H9 (cell line): ENCODE data around the gene EVC. TPM values are rescaled to one million over a fixed set of nuclear protein-coding genes. Genes with fewer than 3 reads are reported as not detected.

Experiments
- DNase-seq: peaks from one replicate; pipeline ENCODE4 v3.0.0-alpha.2; 2017
- H2AFZ ChIP-seq: one replicate; pipeline ENCODE4 v1.6.1; 2013; ENCODE audit warnings: mild to moderate bottlenecking, low read length, control low read depth, moderate library complexity
- H2AK5ac ChIP-seq: 2 replicates; pipeline ENCODE4 v1.6.1; 2013; ENCODE audit warnings: low read length, control low read depth, mixed read lengths; ENCODE audit not compliant: insufficient read length
- H2BK120ac ChIP-seq: one replicate; pipeline ENCODE4 v1.6.1; 2013; ENCODE audit warnings: low read depth, mild to moderate bottlenecking, low read length, control low read depth, inconsistent platforms; ENCODE audit not compliant: poor library complexity, severe bottlenecking
- H2BK12ac ChIP-seq: 2 replicates; pipeline ENCODE4 v1.6.1; 2013; ENCODE audit warnings: low read length, control low read depth, mixed read lengths, low read depth; ENCODE audit not compliant: insufficient read length
- H2BK15ac ChIP-seq: 2 replicates; pipeline ENCODE4 v1.6.1; 2013; ENCODE audit warnings: low read depth, low read length, control low read depth
- H2BK20ac ChIP-seq: one replicate; pipeline ENCODE4 v1.6.1; 2013; ENCODE audit warnings: low read depth, mild to moderate bottlenecking, low read length, control low read depth, inconsistent platforms; ENCODE audit not compliant: poor library complexity, severe bottlenecking
- H2BK5ac ChIP-seq: 2 replicates; pipeline ENCODE4 v1.6.1; 2013; ENCODE audit warnings: low read length, control low read depth, mixed read lengths; ENCODE audit not compliant: insufficient read length
- H3K14ac ChIP-seq: 2 replicates; pipeline ENCODE4 v1.6.1; 2013; ENCODE audit warnings: low read length, control low read depth; ENCODE audit not compliant: insufficient read depth
- H3K18ac ChIP-seq: 2 replicates; pipeline ENCODE4 v1.6.1; 2013; ENCODE audit warnings: low read depth, mild to moderate bottlenecking, mixed read lengths, low read length, control low read depth; ENCODE audit not compliant: insufficient read length
- H3K23ac ChIP-seq: 2 replicates; pipeline ENCODE4 v1.6.1; 2013; ENCODE audit warnings: low read length, control low read depth, mixed read lengths, low read depth; ENCODE audit not compliant: insufficient read length
- H3K23me2 ChIP-seq: 2 replicates; pipeline ENCODE4 v1.6.1; 2013; ENCODE audit warnings: low read depth, mild to moderate bottlenecking, mixed read lengths, low read length, control low read depth; ENCODE audit not compliant: insufficient read length, poor library complexity, severe bottlenecking
- H3K27ac ChIP-seq: 2 replicates; pipeline ENCODE4 v1.5.1; 2013; ENCODE audit warnings: low read length, control low read depth, mixed read lengths, low read depth; ENCODE audit not compliant: insufficient read length
- H3K27me3 ChIP-seq: 2 replicates; pipeline ENCODE4 v1.6.1; 2013; ENCODE audit warnings: low read length, control low read depth, inconsistent platforms; ENCODE audit not compliant: insufficient read depth
- H3K4ac ChIP-seq: 2 replicates; pipeline ENCODE4 v1.6.1; 2013; ENCODE audit warnings: low read depth, mild to moderate bottlenecking, control low read depth, inconsistent platforms, low read length, moderate library complexity
- H3K4me1 ChIP-seq: 2 replicates; pipeline ENCODE4 v1.6.1; 2013; ENCODE audit warnings: low read length, control low read depth, inconsistent platforms; ENCODE audit not compliant: insufficient read depth
- H3K4me2 ChIP-seq: 2 replicates; pipeline ENCODE4 v1.6.1; 2013; ENCODE audit warnings: low read length, control low read depth, mixed read lengths; ENCODE audit not compliant: insufficient read length, insufficient read depth
- H3K56ac ChIP-seq: 2 replicates; pipeline ENCODE4 v1.6.1; 2013; ENCODE audit warnings: low read depth, mild to moderate bottlenecking, mixed read lengths, low read length, control low read depth; ENCODE audit not compliant: insufficient read length
- H3K79me1 ChIP-seq: 2 replicates; pipeline ENCODE4 v1.6.1; 2013; ENCODE audit warnings: low read depth, mild to moderate bottlenecking, moderate library complexity, low read length, control low read depth, inconsistent platforms; ENCODE audit not compliant: insufficient read depth, poor library complexity, severe bottlenecking
- H3K79me2 ChIP-seq: 2 replicates; pipeline ENCODE4 v1.6.1; 2013; ENCODE audit warnings: low read length, control low read depth, inconsistent platforms; ENCODE audit not compliant: insufficient read depth
- H3K9ac ChIP-seq: 2 replicates; pipeline ENCODE4 v1.6.1; 2013; ENCODE audit warnings: low read length, control low read depth, mixed read lengths; ENCODE audit not compliant: insufficient read length; ENCODE audit errors: extremely low read depth
- H3K9me3 ChIP-seq: one replicate; pipeline ENCODE4 v1.6.1; 2013; ENCODE audit warnings: low read depth, low read length, inconsistent platforms; ENCODE audit not compliant: control insufficient read depth
- H3T11ph ChIP-seq: one replicate; pipeline ENCODE4 v1.6.1; 2013; ENCODE audit warnings: mild to moderate bottlenecking, low read length, control low read depth, inconsistent platforms
- H4K20me1 ChIP-seq: one replicate; pipeline ENCODE4 v1.6.1; 2013; ENCODE audit not compliant: control insufficient read depth, insufficient read length, insufficient read depth
- H4K5ac ChIP-seq: 2 replicates; pipeline ENCODE4 v1.6.1; 2013; ENCODE audit warnings: low read depth, mild to moderate bottlenecking, mixed read lengths, low read length, control low read depth; ENCODE audit not compliant: insufficient read length
- H4K8ac ChIP-seq: replicated peaks from 2 replicates; pipeline ENCODE4 v1.6.1; 2013; ENCODE audit warnings: low read length, control low read depth, mixed read lengths, low read depth; ENCODE audit not compliant: insufficient read length
- H4K91ac ChIP-seq: 2 replicates; pipeline ENCODE4 v1.6.1; 2013; ENCODE audit warnings: low read depth, mild to moderate bottlenecking, moderate library complexity, mixed read lengths, low read length, control low read depth; ENCODE audit not compliant: insufficient read length
- H3K27ac Mint-ChIP-seq, 3 experiments: 2 replicates in 2 of 3; 3 replicates in 1 of 3; pipeline ENCODE4 v1.8.0; 2020 to 2021; ENCODE audit warnings: mixed read lengths in 3 of 3, mild to moderate bottlenecking in 1 of 3, moderate library complexity in 1 of 3
- H3K27me3 Mint-ChIP-seq: 2 replicates; pipeline ENCODE4 v1.8.0; 2021; ENCODE audit warnings: low read depth, mild to moderate bottlenecking, moderate library complexity, mixed read lengths
- H3K36me3 Mint-ChIP-seq, 3 experiments: 2 replicates in 2 of 3; 3 replicates in 1 of 3; pipeline ENCODE4 v1.8.0; 2020 to 2021; ENCODE audit warnings: low read depth in 3 of 3, mixed read lengths in 3 of 3; ENCODE audit not compliant: insufficient read depth in 1 of 3
- H3K4me1 Mint-ChIP-seq, 2 experiments: 2 replicates each; pipeline ENCODE4 v1.8.0; 2020; ENCODE audit warnings: mixed read lengths in 2 of 2
- H3K4me3 Mint-ChIP-seq, 2 experiments: 2 replicates in 1 of 2; 3 replicates in 1 of 2; pipeline ENCODE4 v1.8.0; 2020 to 2021; ENCODE audit warnings: mild to moderate bottlenecking in 2 of 2, mixed read lengths in 2 of 2, moderate library complexity in 1 of 2
- H3K9me3 Mint-ChIP-seq, 2 experiments: 2 replicates in 1 of 2; 3 replicates in 1 of 2; pipeline ENCODE4 v1.8.0; 2020; ENCODE audit warnings: mild to moderate bottlenecking in 2 of 2, mixed read lengths in 2 of 2, moderate library complexity in 1 of 2
- CTCF ChIP-seq: fragments of 200-600 bp; sonication (generic); conservative IDR thresholded peaks from 3 replicates; pipeline ENCODE4 v1.8.0; 2021; ENCODE audit warnings: antibody characterized with exemption, mild to moderate bottlenecking
- WGBS: extraction: QIAGEN DNeasy Blood & Tissue Kit; methylation state at CpG from one replicate; pipeline ENCODE4 v1.1.7; 2013; ENCODE audit warnings: missing lambda C conversion rate, low lambda C conversion rate, mixed read lengths; ENCODE audit not compliant: insufficient read length; ENCODE audit errors: extremely low coverage; 5-methylcytosine and 5-hydroxymethylcytosine counted together
- total RNA-seq: library from RNA; stranded (reverse); gene quantifications from 2 replicates; pipeline ENCODE4 v1.2.1, GENCODE V29; 2021

EVC gene
- total RNA-seq, 1 experiment from 2014 or later: 10.1 TPM

GRCh38 chr4:5843573-5844530, 132.9 kb downstream of the EVC start:
- Mint-ChIP-seq H3K27ac (no peak overlapping the region; a peak in 1 of 7 replicates), H3K27me3 (no peaks in the 10 kb centered on the region), H3K4me3 (no peak overlapping the region), H3K4me1 (peaks cover 9 to 10% of the 10 kb centered on the region in 2 experiments), H3K9me3 (no peaks in the 10 kb centered on the region), H3K36me3 (peaks cover 38 to 75% (median 60%) of the 10 kb centered on the region in 3 experiments; a peak in 6 of 7 replicates)
- Histone ChIP-seq H2AFZ (no peak overlapping the region), H4K5ac (no peak overlapping the region), H2BK120ac (no peak overlapping the region), H4K91ac (no peak overlapping the region), H3K79me2 (no peaks in the 10 kb centered on the region), H4K20me1 (no peaks in the 10 kb centered on the region), H3K14ac (no peak overlapping the region), H2BK12ac (no peak overlapping the region), H3T11ph (no peak overlapping the region), H3K9ac (no peak overlapping the region), H2BK5ac (no peak overlapping the region), H3K23me2 (no peaks in the 10 kb centered on the region), H3K23ac (no peak overlapping the region), H3K4me2 (no peak overlapping the region), H2AK5ac (no peak overlapping the region), H3K18ac (no peak overlapping the region), H3K27me3 (no peaks in the 10 kb centered on the region), H3K79me1 (no peaks in the 10 kb centered on the region), H3K4me1 (no peaks in the 10 kb centered on the region), H2BK15ac (no peak overlapping the region), H3K56ac (no peak overlapping the region), H3K27ac (no peak overlapping the region), H2BK20ac (no peak overlapping the region), H3K4ac (no peak overlapping the region), H4K8ac (no peak overlapping the region), H3K9me3 (no peaks in the 10 kb centered on the region)
- no CpG with 5 or more reads among the region's 18 CpGs for WGBS
- no peak for TF ChIP-seq CTCF
- no peak for DNase-seq
